SH-SY5Y (cell line): ENCODE measurements around the gene RPS27L.

ENCODE experiments used
- GATA2 ChIP-seq: IDR thresholded peaks from 2 replicates; pipeline ENCODE4 v1.6.1; 2011; ENCODE audit warnings: mild to moderate bottlenecking, low read depth, low read length
- GATA3 ChIP-seq: IDR thresholded peaks from 2 replicates; pipeline ENCODE4 v1.6.1; 2011; ENCODE audit warnings: low read depth, mild to moderate bottlenecking, low read length, moderate library complexity

GRCh38 chr15:63190769-63191649, 33.7 kb upstream of the RPS27L start:
- TF ChIP-seq GATA2 (no peak), GATA3 (no peak)
